CD4-positive, alpha-beta T cell treated with Interleukin-10 for 1 hour (primary cell): Measurements from ENCODE around the gene MMP15.

Experiments
- DNase-seq: peaks from one replicate; pipeline ENCODE4 v3.0.0-alpha.2; 2020

Gene MMP15

DNA sequence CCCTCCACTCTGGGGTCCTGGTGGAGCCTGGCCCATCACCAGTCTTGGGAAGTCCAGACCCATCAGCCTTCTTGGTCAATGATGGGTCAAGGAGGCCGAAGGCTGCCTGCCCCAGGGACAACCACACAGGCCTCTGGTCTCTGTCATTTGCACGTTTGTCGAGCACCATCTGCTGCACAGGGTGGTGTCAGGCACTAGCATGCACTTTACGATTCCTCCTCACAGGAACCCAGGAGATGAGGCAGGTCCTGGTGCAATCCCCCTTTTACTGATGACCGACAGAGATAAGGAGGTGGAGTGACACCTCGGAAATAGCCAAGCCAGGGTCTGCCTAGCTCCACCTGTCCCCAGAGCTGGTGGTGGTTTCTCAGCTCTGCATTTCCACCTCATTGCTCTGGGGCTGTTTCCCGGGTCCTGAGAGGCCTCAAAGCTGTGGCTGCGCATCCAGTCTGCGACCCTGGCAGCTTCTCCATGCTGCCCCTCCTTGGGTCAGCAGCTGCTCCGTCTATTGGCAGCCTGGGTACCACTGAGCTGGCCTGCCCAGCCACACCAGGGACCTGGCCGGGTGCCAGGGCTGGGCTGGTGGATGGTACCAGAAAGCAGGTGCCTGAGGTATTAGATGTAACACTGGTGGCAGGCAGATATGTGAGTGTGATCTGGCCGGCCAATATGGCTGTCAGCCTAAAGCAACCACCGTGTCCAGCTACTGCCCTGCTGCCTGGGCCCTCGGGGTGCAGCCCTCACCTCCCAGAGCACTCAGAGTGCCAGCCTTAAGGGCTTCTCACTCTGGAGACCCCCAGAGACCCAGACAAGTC is 10.0 kb downstream of the MMP15 start:
- DNase-seq, result no peak

DNA sequence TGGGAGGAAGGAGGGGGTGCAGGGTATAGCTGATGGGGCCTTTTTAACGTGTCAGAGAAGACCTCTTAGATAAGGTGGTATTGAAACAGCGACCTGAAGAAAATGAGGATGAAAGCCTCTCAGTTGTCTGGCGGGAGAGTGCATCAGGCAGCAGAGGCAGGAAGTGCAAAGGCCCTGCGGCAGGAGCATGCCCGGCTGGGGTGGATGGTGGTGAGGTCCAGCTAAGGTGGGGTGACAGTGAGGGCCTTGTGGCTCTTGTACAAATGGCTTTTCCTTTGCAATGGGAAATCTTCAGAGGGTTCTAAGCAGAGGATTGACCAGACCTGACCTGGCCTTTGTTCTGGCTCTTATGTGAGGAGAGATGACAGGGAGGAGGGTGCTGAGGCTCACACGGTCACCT is 11.4 kb downstream of the MMP15 start:
- DNase-seq, result no peak

DNA sequence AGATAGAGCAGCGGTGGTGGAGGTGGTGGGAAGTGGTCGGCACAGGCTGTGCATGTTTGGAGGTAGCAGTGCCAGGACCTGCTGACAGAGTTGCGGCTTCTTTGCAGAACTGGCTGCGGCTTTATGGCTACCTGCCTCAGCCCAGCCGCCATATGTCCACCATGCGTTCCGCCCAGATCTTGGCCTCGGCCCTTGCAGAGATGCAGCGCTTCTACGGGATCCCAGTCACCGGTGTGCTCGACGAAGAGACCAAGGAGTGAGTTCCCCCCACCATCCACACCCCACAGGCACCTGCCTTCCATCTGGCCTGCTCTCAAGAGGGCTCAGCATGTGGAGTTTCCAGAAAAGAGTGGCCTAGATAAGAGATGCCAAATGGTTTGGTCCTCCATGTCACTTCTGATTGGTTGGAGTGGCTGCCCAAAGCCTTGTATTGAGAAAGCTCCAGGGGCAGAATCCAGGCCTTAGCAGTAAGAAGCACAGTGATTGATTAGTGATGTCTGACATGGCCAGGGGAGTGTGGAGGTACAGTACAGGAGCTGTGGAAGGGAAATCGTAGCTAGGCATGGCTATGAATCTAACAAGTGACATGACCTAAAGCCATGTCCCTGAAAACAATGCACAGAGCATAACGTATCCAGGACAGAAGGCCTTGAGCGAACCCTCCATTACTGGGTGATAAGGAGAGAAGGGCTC is 12.0 kb downstream of the MMP15 start:
- DNase-seq, result no peak

DNA sequence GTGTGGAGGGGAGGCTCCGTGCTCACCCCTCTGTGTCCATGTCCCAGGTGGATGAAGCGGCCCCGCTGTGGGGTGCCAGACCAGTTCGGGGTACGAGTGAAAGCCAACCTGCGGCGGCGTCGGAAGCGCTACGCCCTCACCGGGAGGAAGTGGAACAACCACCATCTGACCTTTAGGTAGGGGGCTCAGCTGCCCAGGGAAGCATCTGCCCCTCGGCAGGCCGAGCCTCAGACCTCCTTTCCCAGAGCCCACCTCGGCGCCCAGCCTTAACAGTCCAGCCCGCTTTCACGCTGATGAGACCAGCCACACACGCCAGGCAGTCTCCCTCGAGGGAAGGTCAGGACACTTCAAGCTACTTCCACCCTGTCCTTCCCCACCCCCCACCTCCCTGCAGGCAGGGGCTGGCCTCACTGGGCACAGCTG is 12.7 kb downstream of the MMP15 start:
- DNase-seq, result no peak

DNA sequence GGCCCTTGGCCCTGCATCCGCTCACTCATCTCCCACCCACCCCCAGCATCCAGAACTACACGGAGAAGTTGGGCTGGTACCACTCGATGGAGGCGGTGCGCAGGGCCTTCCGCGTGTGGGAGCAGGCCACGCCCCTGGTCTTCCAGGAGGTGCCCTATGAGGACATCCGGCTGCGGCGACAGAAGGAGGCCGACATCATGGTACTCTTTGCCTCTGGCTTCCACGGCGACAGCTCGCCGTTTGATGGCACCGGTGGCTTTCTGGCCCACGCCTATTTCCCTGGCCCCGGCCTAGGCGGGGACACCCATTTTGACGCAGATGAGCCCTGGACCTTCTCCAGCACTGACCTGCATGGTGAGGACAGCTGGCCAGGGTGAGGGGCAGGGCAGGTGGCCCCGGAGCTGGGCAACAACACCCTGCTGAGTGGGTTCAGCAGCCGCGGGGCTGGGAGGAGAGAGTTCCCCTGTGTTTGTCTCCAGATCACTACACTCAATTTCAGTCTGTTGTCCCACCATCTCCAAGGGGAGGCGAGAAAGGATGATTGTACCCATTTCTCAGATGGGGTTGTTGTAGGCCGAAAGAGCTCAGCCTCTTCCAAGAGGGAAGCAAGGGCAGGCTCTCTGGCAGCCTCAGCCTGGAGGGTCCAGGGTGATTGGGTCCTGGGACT is 14.4 kb downstream of the MMP15 start:
- DNase-seq, result no peak

DNA sequence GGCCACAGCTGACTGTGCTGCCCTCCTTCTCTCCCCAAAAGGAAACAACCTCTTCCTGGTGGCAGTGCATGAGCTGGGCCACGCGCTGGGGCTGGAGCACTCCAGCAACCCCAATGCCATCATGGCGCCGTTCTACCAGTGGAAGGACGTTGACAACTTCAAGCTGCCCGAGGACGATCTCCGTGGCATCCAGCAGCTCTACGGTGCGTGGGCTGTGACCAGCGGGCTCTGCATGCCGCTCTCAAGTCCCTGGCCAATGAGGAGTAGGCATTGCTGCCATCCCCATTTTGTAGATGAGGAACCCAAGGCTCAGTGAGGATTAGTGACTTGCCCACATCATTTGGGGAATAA is 14.9 kb downstream of the MMP15 start:
- DNase-seq, result no peak

DNA sequence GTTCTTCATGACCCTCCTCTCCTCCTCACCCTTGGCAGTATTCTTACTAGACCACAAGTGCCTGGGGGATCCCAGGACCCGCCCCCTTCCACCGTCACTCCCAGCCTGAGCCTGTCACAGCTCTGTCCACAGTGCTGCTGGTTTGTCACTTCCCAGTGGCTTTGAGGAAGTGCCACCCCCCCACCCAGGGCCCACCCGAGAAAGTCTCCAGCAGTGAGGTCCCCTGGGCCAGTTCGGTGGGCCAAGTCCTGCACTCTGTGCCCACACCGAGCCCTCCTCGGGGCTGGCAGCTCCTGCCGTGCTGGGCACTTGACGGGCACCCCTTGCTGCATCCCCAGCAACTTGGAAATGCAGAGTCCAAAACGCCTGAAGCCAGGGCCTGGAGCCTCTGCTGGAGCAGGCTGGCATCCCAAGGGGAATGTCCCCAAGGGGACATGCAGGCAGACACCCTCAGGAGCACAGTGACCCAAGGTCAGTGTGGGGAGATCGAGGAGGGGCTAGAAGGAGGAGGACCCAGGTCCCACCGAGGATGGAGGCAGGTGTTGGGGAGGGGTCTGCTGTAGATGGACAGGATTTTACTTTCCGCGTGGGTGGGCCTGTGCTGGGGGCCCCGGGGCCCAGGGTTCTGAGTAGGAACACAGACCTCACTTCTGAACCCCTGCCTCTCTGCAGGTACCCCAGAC is 15.5 kb downstream of the MMP15 start:
- no peak for DNase-seq

DNA sequence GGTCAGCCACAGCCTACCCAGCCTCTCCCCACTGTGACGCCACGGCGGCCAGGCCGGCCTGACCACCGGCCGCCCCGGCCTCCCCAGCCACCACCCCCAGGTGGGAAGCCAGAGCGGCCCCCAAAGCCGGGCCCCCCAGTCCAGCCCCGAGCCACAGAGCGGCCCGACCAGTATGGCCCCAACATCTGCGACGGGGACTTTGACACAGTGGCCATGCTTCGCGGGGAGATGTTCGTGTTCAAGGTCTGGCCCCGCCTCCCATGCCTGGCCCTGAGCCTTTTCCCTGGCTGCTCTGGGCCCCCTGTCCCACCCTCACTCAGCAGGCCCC is 16.0 kb downstream of the MMP15 start:
- no peak for DNase-seq

DNA sequence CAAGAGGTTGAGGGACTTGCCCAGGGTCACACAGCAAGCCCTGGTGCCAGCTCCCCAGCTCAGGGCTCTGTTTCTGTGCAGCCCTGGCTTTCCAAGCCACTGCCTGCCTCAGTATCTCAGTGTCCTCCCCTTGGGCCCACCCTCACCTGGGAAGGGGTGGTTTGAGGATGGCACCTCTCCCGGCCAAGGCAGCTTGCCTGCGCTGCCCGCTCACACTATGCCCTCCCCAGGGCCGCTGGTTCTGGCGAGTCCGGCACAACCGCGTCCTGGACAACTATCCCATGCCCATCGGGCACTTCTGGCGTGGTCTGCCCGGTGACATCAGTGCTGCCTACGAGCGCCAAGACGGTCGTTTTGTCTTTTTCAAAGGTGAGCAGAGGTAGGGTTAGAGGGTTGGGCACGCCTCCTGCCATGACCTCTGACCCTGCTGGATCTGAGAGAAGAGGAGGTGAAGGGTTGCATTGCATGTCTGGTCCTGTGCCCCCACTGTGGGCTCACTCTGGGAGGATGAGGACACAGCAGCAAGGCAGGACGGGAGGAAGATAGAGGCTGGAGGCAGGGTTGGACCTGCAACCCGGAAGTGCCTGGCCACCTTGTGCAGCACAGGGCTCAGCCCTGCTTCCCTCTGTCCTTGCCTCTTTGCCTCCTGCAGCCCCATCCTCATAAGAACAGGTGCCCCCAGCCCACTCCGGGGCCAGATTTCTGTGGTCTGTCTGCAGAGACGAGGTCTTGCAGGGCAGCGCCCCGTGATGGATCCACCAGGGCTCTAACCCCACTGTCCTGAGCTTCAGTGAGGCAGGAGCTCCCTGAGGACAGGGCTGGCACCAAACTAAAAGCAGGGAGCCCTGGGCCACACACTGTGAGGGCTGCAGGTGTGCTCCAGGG is 16.7 kb downstream of the MMP15 start:
- DNase-seq, result no peak

DNA sequence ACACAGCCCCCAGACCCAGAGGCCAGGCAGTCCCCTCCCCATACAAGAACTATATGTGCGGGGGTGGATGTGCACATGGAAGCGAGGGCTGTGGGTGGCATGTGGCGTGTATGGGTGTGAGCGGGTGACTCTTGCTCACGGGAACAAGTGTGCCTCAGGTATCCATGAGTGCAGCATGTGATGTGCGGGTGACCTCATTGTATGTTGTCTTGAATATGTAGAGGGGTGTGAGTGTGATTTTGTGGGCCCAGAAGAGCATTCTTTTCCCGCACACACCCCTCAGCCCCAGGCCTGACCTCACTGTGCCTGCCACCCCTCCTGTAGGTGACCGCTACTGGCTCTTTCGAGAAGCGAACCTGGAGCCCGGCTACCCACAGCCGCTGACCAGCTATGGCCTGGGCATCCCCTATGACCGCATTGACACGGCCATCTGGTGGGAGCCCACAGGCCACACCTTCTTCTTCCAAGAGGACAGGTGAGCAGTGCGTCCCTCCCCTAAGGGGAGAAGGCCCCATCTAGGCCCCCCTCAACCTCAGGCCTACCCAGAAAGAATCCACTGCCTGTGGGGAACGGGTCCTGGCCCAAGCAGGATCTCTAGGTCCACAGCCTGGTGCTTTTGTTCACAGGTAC is 17.4 kb downstream of the MMP15 start:
- DNase-seq, result no peak

DNA sequence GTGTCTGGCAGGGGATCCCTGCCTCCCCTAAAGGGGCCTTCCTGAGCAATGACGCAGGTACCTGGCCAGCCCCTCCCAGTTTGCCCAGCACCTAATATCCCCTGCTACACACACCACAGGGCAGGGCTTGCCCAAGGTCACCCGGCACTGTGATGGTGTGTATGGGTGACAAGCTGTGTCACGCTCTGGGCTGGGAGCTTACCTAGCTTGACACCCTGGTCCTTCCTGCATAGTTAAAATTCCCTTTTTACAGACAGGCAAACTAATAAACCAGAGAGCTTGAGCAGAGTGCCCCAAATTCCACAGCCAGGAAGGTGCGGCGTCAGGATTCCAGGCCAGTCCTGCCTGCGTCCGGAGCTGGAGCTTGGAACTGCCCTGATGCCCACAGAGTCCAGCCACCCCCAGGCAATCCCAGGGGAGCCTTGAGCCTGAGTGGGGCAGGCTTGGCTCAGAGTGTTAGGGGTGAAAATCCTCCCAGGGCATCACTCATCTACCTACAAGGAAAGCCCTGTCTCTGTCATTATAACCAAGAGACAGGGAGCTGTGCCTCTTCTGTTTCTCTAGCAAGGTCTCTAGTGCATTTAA is 18.1 kb downstream of the MMP15 start:
- DNase-seq, result no peak

DNA sequence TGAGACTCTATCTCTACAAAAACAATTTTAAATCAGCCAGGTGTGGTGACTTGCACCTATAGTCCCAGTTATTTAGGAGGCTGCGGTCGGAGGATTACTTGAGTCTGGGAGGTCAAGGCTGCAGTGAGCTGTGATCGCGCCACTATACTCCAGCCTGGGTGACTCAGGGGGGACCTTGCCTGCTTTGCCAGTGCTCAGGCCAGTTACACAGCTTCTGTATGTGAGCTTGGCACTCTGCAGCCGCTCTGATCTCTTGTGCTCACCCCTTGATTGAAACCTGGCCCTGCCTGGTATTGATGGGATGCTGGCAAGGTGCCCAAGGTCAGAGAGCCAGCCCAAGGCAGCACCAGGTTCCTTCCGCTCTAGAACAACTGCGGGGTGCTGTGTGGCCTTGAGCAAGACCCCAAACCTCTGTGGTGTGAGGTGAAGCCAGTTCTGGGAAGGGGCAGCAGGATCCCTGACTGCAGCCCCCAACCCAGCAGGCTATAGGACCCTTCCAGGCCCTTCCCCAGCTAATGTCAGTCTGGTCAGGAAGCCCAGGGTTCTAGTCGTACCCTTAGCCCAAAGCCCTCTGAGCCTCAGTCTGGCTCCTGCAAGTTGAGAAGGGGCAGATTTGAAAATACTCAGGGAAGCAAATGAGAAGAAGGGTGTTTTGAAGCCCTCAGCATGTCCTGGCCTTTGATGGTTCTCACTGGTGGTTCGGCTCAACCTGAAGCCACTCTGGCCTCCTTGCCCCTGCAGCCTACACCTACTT is 18.9 kb downstream of the MMP15 start:
- no peak for DNase-seq

DNA sequence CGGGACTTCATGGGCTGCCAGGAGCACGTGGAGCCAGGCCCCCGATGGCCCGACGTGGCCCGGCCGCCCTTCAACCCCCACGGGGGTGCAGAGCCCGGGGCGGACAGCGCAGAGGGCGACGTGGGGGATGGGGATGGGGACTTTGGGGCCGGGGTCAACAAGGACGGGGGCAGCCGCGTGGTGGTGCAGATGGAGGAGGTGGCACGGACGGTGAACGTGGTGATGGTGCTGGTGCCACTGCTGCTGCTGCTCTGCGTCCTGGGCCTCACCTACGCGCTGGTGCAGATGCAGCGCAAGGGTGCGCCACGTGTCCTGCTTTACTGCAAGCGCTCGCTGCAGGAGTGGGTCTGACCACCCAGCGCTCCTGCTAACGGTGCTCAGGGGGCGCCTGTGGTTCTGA is 19.5 kb downstream of the MMP15 start:
- no peak for DNase-seq

DNA sequence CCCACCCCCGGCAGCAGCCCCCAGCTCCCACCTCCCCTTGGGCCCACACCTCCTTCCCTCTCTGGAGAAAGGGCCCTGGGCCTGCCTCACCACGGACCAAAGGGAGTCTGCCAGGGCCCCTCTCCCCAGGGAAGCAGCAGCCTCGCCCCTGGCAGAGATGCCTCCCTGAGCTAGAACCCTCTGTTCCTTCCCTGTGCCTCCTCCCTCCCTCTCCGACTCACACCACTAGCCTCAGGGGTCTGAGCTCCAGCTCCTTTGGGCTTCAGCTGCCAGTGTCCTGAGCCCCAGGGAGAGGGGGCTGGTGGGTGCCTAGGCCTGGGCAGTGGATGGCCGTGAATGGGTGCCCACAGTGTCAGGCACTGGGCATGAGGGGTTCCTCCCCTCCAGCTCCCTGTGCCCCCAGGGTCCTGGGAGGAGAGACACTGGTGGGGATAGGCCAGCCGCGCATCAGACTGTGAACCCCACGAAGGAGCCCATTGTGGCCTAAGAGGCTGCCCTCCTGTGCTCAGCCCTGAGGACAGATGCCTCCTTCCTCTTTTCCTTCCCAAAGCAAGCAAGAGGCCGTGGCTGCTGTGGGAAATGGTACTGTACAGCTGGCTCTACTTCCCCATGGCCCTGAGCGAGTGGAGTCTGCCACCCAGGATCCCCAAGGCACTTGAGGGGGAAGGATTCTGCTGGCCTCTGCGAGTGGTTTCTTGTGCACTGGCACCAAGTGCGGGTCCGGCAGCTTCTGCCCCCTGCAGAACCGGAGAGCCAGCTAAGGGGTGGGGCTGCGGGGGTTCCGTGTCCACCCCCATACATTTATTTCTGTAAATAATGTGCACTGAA is 20.7 kb downstream of the MMP15 start:
- no peak for DNase-seq

DNA sequence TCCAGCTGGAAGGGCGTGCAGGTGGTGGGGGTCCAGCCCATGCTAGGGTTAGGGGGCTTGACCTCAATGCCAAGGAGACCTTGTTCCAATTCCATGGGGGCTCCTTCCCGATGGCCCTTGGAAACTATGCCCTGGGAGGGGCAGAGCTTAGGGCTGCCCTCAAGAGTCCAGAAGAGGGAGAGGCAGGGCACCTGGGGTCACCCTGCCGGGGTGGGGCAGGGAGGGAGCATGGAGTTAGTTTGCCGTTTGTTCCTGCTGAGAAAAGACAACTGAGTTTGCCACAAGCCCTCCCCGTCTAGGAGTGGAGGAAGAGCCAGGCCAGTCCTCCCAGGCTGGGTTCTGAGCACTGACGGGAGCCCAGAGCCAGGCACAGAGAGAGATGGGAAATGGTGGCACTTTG is 21.4 kb downstream of the MMP15 start:
- no peak for DNase-seq

DNA sequence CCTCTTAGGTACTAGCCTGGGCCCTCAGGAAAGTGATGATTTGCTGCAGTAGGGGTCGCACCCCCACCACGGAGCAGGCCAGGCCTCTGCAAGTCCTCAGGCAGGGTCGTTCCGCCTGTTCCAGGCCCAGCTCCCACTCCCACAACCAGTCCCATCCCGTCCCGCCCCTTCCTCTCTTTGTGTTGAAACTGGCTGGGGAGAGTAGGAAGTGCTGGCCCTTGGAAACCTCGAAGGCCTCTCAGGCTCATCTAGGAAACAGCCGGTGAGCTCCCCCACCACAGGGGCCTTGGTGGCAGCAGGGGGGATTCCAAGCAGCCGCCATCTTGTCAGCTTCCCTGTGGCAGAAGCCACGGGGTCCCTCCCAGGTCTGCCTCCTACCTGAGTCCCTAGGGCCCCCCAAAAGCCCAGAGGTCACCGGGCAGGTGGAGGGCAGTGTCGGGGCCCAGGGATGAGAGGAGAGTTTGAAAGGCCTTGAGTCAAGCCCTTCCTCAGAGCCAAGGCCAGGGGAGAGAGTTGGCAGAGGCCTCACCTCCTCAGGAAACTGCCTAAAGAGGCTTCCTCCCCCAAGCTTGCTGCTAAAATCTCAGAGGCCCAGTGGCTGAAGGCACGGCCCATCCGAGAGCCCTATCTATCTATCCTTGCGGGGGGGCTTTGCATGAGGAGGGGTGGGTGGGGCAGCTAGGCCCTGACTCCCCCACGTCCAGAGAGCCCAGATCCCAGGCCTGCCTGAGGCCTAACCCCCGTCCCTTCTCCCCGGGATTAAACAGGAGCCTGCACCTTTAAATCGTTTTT is 22.2 kb downstream of the MMP15 start:
- DNase-seq, result no peak

DNA sequence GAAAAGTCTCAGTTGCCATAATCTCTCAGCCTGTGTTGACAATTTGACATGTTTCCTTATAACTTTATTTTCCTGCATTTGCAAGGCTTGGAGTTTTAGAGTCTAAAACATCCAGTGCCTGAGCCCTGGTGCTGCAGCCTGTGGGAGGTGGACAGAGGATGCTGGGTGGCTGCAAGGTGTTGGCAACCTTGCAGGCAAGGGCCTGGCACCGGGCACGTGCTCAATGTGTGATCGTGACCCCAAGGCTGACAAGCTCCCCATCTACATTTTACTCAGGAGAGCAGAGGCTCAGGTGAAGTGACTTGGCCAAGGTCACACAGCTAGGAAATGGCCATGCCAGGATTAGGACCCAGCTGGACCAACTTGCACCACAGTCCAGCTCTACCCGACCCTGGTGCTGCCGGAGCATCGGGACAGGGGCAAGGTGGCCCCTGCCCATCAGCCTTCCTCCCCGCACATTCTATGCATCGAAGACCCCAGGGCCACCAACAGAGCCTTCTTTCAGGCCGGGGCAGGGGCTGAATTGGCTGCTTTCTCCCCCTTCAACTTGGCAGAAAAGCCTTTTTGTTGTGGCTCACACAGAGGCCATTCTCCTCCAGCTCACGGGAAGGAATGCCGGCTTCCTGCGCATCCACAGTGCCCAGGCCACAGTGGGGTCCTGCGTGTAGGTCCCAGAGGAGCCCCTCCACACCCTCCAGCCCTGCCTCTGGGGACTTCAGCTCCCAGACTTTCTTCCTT is 23.1 kb downstream of the MMP15 start:
- no peak for DNase-seq
